ENCODE data around the gene ATP6V1F.

The ATP6V1F gene

GRCh38 chr7:128835790-128836641 lies 26.6 kb upstream of the ATP6V1F start:
- no peak for DNase-seq (ENCODE audit: low read depth in 2 of 2)

GRCh38 chr7:128836729-128837348 lies 25.8 kb upstream of the ATP6V1F start:
- no peak for DNase-seq (ENCODE audit: low read depth in 2 of 2)

- DNase-seq (ENCODE audit: low read depth in 2 of 2), result no peak
Observed at GRCh38 chr7:128837521-128837921, 25.1 kb upstream of the ATP6V1F start.

- no peak for DNase-seq (ENCODE audit: low read depth in 2 of 2)
Observed at GRCh38 chr7:128838109-128838779, 24.4 kb upstream of the ATP6V1F start.

GRCh38 chr7:128838981-128839731 lies 23.5 kb upstream of the ATP6V1F start:
- DNase-seq (ENCODE audit: low read depth in 2 of 2), result no peak

GRCh38 chr7:128839751-128840177 lies 22.9 kb upstream of the ATP6V1F start:
- no peak for DNase-seq (ENCODE audit: low read depth in 2 of 2)

GRCh38 chr7:128840326-128841170 lies 22.1 kb upstream of the ATP6V1F start:
- no peak for DNase-seq (ENCODE audit: low read depth in 2 of 2)

GRCh38 chr7:128841171-128841690 lies 21.4 kb upstream of the ATP6V1F start:
- DNase-seq (ENCODE audit: low read depth in 2 of 2), result no peak

- peak; percentile 5 to 33 for DNase-seq (ENCODE audit: low read depth in 2 of 2)
Observed at GRCh38 chr7:128841921-128842673, 20.6 kb upstream of the ATP6V1F start.

GRCh38 chr7:128842674-128843641 lies 19.7 kb upstream of the ATP6V1F start:
- no peak for DNase-seq (ENCODE audit: low read depth in 2 of 2)

- DNase-seq (ENCODE audit: low read depth in 2 of 2), result no peak
Observed at GRCh38 chr7:128843938-128844621, 18.6 kb upstream of the ATP6V1F start.

GRCh38 chr7:128844777-128845311 lies 17.8 kb upstream of the ATP6V1F start:
- DNase-seq (ENCODE audit: low read depth in 2 of 2), result no peak

- DNase-seq (ENCODE audit: low read depth in 2 of 2), result no peak
Observed at GRCh38 chr7:128845475-128845874, 17.2 kb upstream of the ATP6V1F start.

GRCh38 chr7:128845987-128846386 lies 16.7 kb upstream of the ATP6V1F start:
- no peak for DNase-seq (ENCODE audit: low read depth in 2 of 2)

- DNase-seq (ENCODE audit: low read depth in 2 of 2), result no peak
Observed at GRCh38 chr7:128846781-128847444, 15.7 kb upstream of the ATP6V1F start.

GRCh38 chr7:128847721-128848211 lies 14.9 kb upstream of the ATP6V1F start:
- no peak for DNase-seq (ENCODE audit: low read depth in 2 of 2)
